Mesenchymal stem cell (in vitro differentiated cells and primary cell): ENCODE data around the gene CDK10.

ENCODE experiments used
- DNase-seq: peaks from one replicate; pipeline ENCODE4 v3.0.0-alpha.2; 2013
- H2AFZ ChIP-seq: one replicate; pipeline ENCODE4 v1.6.1; 2013; ENCODE audit warnings: low read depth, mild to moderate bottlenecking, control low read depth, inconsistent platforms, low read length, moderate library complexity
- H2AK5ac ChIP-seq: 2 replicates; pipeline ENCODE4 v1.6.1; 2013; ENCODE audit warnings: low read length, moderate library complexity, mild to moderate bottlenecking, inconsistent platforms; ENCODE audit not compliant: severe bottlenecking
- H2BK120ac ChIP-seq: one replicate; pipeline ENCODE4 v1.6.1; 2013; ENCODE audit warnings: low read depth, mild to moderate bottlenecking, inconsistent platforms, low read length, moderate library complexity
- H2BK12ac ChIP-seq, 2 experiments: one replicate each; pipeline ENCODE4 v1.6.1; 2013; ENCODE audit warnings: inconsistent platforms in 2 of 2, low read length in 2 of 2, mild to moderate bottlenecking in 2 of 2, moderate library complexity in 2 of 2, control low read depth in 1 of 2
- H2BK15ac ChIP-seq: one replicate; pipeline ENCODE4 v1.6.1; 2013; ENCODE audit warnings: mild to moderate bottlenecking, low read depth, inconsistent platforms; ENCODE audit not compliant: poor library complexity, severe bottlenecking
- H2BK5ac ChIP-seq: 2 replicates; pipeline ENCODE4 v1.6.1; 2013; ENCODE audit warnings: low read depth, mild to moderate bottlenecking, low read length, control low read depth, inconsistent platforms; ENCODE audit not compliant: poor library complexity, severe bottlenecking
- H3K14ac ChIP-seq, 2 experiments: one replicate each; pipeline ENCODE4 v1.6.1; 2013; ENCODE audit warnings: inconsistent platforms in 2 of 2, low read length in 2 of 2, control low read depth in 1 of 2, mild to moderate bottlenecking in 1 of 2, moderate library complexity in 1 of 2
- H3K18ac ChIP-seq, 2 experiments: one replicate each; pipeline ENCODE4 v1.6.1; 2013; ENCODE audit warnings: inconsistent platforms in 2 of 2, low read length in 2 of 2, control low read depth in 1 of 2, low read depth in 1 of 2, mild to moderate bottlenecking in 1 of 2
- H3K23ac ChIP-seq, 2 experiments: one replicate each; pipeline ENCODE4 v1.6.1; 2013; ENCODE audit warnings: inconsistent platforms in 2 of 2, low read length in 2 of 2, mild to moderate bottlenecking in 2 of 2, moderate library complexity in 2 of 2, control low read depth in 1 of 2
- H3K27ac ChIP-seq: 2 replicates; pipeline ENCODE4 v1.5.1; 2013; ENCODE audit warnings: mild to moderate bottlenecking, moderate library complexity, low read length, control low read depth, inconsistent platforms; ENCODE audit not compliant: poor library complexity, severe bottlenecking
- H3K27me3 ChIP-seq, 2 experiments: 2 replicates each; pipeline versions ENCODE4 v1.6.1 to v1.7.0; 2013; ENCODE audit warnings: low read length in 2 of 2, mild to moderate bottlenecking in 2 of 2, moderate library complexity in 2 of 2, control low read depth in 1 of 2, inconsistent platforms in 1 of 2; ENCODE audit not compliant: control insufficient read depth in 1 of 2, insufficient read depth in 1 of 2
- H3K36me3 ChIP-seq, 2 experiments: 2 replicates each; pipeline versions ENCODE4 v1.6.1 to v1.7.0; 2013; ENCODE audit warnings: low read length in 2 of 2, control low read depth in 1 of 2, inconsistent platforms in 1 of 2, low read depth in 1 of 2, mild to moderate bottlenecking in 1 of 2; ENCODE audit not compliant: insufficient read depth in 2 of 2, control insufficient read depth in 1 of 2
- H3K4ac ChIP-seq, 2 experiments: one replicate each; pipeline ENCODE4 v1.6.1; 2013; ENCODE audit warnings: inconsistent platforms in 2 of 2, low read length in 2 of 2, mild to moderate bottlenecking in 2 of 2, moderate library complexity in 2 of 2, control low read depth in 1 of 2, low read depth in 1 of 2
- H3K4me1 ChIP-seq: 2 replicates; pipeline ENCODE4 v1.6.1; 2013; ENCODE audit warnings: low read depth, low read length, control low read depth; ENCODE audit not compliant: control insufficient read depth, insufficient read depth
- H3K4me2 ChIP-seq: 2 replicates; pipeline ENCODE4 v1.6.1; 2013; ENCODE audit warnings: low read length, mild to moderate bottlenecking, inconsistent platforms; ENCODE audit not compliant: poor library complexity, severe bottlenecking
- H3K4me3 ChIP-seq, 2 experiments: 2 replicates each; pipeline versions ENCODE4 v1.5.1 to v1.7.0; 2013; ENCODE audit warnings: low read length in 2 of 2, mild to moderate bottlenecking in 2 of 2, control low read depth in 1 of 2, low read depth in 1 of 2; ENCODE audit not compliant: insufficient read depth in 1 of 2
- H3K79me1 ChIP-seq: replicated peaks from 2 replicates; pipeline ENCODE4 v1.6.1; 2013; ENCODE audit warnings: mild to moderate bottlenecking, control low read depth, low read length, inconsistent platforms; ENCODE audit not compliant: poor library complexity, severe bottlenecking
- H3K9ac ChIP-seq: 2 replicates; pipeline ENCODE4 v1.7.0; 2013; ENCODE audit warnings: mild to moderate bottlenecking, low read length, moderate library complexity
- H3K9me3 ChIP-seq: 2 replicates; pipeline ENCODE4 v1.7.0; 2013; ENCODE audit warnings: mild to moderate bottlenecking, low read length; ENCODE audit not compliant: control insufficient read depth
- H4K8ac ChIP-seq: one replicate; pipeline ENCODE4 v1.6.1; 2013; ENCODE audit warnings: inconsistent platforms, mild to moderate bottlenecking, low read length, moderate library complexity
- H4K91ac ChIP-seq: one replicate; pipeline ENCODE4 v1.6.1; 2013; ENCODE audit warnings: mild to moderate bottlenecking, low read length, inconsistent platforms
- WGBS: methylation state at CpG from one replicate; pipeline ENCODE4 v1.1.7; 2013; ENCODE audit warnings: mixed read lengths; 5-methylcytosine and 5-hydroxymethylcytosine counted together

The CDK10 gene

GRCh38 chr16:89646270-89646669 is 40.2 kb upstream of the CDK10 start:
- no peak for DNase-seq

DNA sequence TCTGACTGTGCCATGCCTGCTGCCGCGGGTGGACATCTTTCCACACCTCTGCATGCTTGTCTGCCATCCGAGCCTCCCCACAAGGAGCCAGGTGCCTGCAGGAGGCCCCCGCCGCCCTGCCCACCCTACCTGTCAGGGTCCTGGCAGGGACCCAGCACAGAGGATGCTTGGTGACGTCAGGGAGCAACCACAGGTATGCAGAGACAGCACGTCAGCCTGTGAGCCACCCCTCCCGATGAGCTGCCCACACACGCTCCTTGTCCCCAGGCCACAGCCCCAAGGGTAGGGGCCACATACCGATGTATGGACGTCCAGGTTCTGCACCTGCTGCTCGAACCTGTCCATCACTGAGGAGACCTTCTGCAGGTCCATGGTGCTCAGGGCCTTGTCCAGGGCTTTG is 39.6 kb upstream of the CDK10 start:
- no peak overlapping the region for H2AK5ac ChIP-seq
- H3K4ac ChIP-seq: no peak overlapping the region
- 95% methylated on average over 12 of the region's 12 CpGs for WGBS
- H4K91ac ChIP-seq: no peak overlapping the region
- peaks cover 15% of the 10 kb centered on the region for H3K79me1 ChIP-seq
- no peak overlapping the region for H3K9ac ChIP-seq
- H2BK5ac ChIP-seq: no peak overlapping the region
- H3K36me3 ChIP-seq: peaks cover 41 to 76% of the 10 kb centered on the region in 2 experiments
- DNase-seq: no peak
- H3K14ac ChIP-seq: no peak overlapping the region
- H3K9me3 ChIP-seq: no peaks in the 10 kb centered on the region
- H2AFZ ChIP-seq: no peak overlapping the region
- no peak overlapping the region for H3K4me3 ChIP-seq
- H3K27ac ChIP-seq: no peak overlapping the region
- H2BK15ac ChIP-seq: no peak overlapping the region
- no peak overlapping the region for H2BK12ac ChIP-seq
- H3K23ac ChIP-seq: no peak overlapping the region
- H3K4me2 ChIP-seq: no peak overlapping the region
- H3K27me3 ChIP-seq: peaks cover 0 to 2% of the 10 kb centered on the region in 2 experiments
- peaks cover under 1% of the 10 kb centered on the region for H3K4me1 ChIP-seq
- H2BK120ac ChIP-seq: no peak overlapping the region
- no peak overlapping the region for H4K8ac ChIP-seq
- no peak overlapping the region for H3K18ac ChIP-seq

More at GRCh38 chr16:89646270-89646669, 40.2 kb upstream of the CDK10 start:
- Histone ChIP-seq H3K14ac (no peak overlapping the region), H3K27me3 (peaks cover 0 to 2% of the 10 kb centered on the region in 2 experiments), H3K4me1 (peaks cover 4% of the 10 kb centered on the region), H2AFZ (no peak overlapping the region), H3K4me2 (no peak overlapping the region), H3K18ac (no peak overlapping the region), H3K36me3 (peaks cover 35 to 70% of the 10 kb centered on the region in 2 experiments), H4K91ac (no peak overlapping the region), H2BK15ac (no peak overlapping the region), H3K4ac (no peak overlapping the region), H3K79me1 (peaks cover 12% of the 10 kb centered on the region), H3K9ac (no peak overlapping the region), H3K27ac (no peak overlapping the region), H2AK5ac (no peak overlapping the region), H2BK5ac (no peak overlapping the region), H3K23ac (no peak overlapping the region), H4K8ac (no peak overlapping the region), H3K4me3 (no peak overlapping the region), H2BK120ac (no peak overlapping the region), H2BK12ac (no peak overlapping the region), H3K9me3 (no peaks in the 10 kb centered on the region)
- WGBS: 98% methylated on average over 22 of the region's 22 CpGs

DNA sequence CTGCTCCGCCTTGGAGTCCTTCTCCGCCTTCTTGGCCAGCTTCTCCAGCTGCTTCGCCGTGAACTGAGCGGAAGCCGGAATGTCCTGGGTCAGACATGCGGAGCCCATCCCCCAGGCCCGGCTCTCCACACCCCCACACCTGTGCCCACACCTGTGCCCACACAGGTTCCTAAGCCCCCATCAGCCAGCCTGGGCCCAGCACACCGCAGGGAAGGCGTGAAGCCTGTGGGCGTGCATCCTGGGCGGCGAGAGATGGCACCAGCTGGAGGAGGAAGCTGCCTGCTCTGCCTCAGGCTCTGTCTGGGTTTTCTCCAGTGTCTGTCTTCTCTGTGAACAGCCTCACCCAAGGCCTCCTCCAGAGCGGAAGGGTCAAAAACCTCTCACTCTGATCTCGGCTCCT is 34.9 kb upstream of the CDK10 start:
- Histone ChIP-seq H2BK5ac (no peak overlapping the region), H4K91ac (no peak overlapping the region), H4K8ac (no peak overlapping the region), H3K4ac (no peak overlapping the region), H3K27me3 (no peaks in the 10 kb centered on the region), H3K4me3 (no peak overlapping the region), H3K9ac (no peak overlapping the region), H3K23ac (no peak overlapping the region), H3K4me1 (peaks cover 6% of the 10 kb centered on the region), H3K79me1 (peaks cover 10% of the 10 kb centered on the region), H3K4me2 (no peak overlapping the region), H2BK15ac (no peak overlapping the region), H3K9me3 (no peaks in the 10 kb centered on the region), H3K36me3 (peaks cover 36 to 65% of the 10 kb centered on the region in 2 experiments), H2AK5ac (no peak overlapping the region), H2BK12ac (no peak overlapping the region), H2BK120ac (no peak overlapping the region), H3K27ac (no peak overlapping the region), H3K14ac (no peak overlapping the region), H3K18ac (no peak overlapping the region), H2AFZ (no peak overlapping the region)
- WGBS: 97% methylated on average over 15 of the region's 15 CpGs
- DNase-seq: no peak

DNA sequence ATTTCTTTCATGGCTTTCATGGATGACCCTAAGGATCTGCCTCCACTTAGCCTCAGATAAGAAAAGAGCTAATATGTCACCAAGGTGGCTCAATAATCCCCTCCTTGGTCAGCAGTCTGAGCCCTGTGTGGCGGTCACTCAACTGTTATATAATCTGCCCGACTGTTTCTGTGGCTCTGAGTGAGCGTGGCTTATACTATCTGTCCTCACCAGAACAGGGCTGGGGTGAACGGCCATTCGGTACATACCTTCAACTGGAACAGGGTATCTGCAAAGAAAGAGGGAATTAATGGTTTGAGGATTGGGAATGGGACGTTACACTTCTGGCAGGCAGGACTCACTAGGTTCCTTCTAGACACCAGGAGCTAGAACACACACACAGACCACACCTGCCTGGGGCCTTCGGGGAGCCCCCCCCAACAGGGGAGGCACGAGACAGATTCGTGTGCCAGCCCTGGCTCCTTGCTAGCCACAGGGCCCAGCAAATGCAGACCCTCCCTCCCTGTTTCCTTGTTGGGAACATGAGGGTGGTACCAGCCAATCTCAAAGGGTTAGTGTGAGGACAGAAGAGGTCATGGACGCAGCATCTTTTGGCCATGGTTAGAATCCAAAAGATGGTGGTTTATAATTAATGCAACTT is 32.7 kb upstream of the CDK10 start:
- no peak for DNase-seq
- Histone ChIP-seq H3K4me2 (no peak overlapping the region), H2BK5ac (no peak overlapping the region), H3K23ac (no peak overlapping the region), H3K27ac (no peak overlapping the region), H3K4ac (no peak overlapping the region), H2AK5ac (no peak overlapping the region), H3K4me3 (no peak overlapping the region), H3K14ac (no peak overlapping the region), H3K4me1 (peaks cover 12% of the 10 kb centered on the region), H3K27me3 (no peaks in the 10 kb centered on the region), H3K18ac (no peak overlapping the region), H2BK12ac (no peak overlapping the region), H3K9me3 (no peaks in the 10 kb centered on the region), H2AFZ (no peak overlapping the region), H4K8ac (no peak overlapping the region), H3K79me1 (peaks cover 9% of the 10 kb centered on the region), H3K36me3 (peaks cover 24 to 48% of the 10 kb centered on the region in 2 experiments), H4K91ac (no peak overlapping the region), H2BK120ac (no peak overlapping the region), H3K9ac (no peak overlapping the region), H2BK15ac (no peak overlapping the region)
- 97% methylated on average over 8 of the region's 10 CpGs for WGBS
